IPS-NIHi11 (cell line): ENCODE data around the gene UGT2A3.

Experiments
- DNase-seq: peaks from one replicate; pipeline ENCODE4 v3.0.0; 2012; ENCODE audit warnings: mixed read lengths, low spot score

Gene UGT2A3

DNA sequence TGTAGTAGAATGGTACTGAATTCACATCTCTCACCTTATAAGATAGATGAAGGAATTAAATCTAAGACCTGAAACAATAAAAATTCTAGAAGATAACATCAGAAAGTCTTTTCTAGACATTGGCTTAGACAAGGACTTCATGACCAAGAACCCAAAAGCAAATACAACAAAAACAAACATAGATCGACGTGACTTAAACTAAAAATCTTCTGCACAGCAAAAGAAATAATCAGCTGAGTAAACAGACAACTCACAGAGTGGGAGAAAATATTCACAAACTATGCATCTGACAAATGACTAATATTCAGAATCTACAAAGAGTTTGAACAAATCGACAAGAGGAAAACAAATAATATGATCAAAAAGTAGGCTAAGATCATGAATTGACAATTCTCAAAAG is 38.8 kb downstream of the UGT2A3 start:
- DNase-seq = no peak

DNA sequence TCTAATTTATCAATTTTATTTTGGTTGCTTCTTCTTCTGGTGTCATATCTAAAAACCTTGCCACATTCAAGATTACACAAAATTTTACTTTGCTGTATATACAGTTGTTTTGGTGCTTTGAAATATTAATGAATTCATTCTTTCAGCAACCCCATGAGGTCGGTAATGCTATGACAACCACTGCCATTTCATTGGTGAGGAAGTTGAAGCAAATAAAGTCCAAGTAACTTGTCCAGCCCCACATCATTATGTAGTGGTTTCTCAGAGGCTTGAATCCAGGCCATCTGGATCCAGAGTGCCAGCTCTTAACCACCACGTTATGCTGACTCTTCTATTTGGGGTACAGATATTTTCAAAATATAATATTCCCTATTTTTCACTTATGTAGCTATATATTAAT is 42.2 kb downstream of the UGT2A3 start:
- no peak for DNase-seq

GRCh38 chr4:68907788-68908700 is 43.6 kb downstream of the UGT2A3 start:
- no peak for DNase-seq

GRCh38 chr4:68907245-68907644 is 44.4 kb downstream of the UGT2A3 start:
- no peak for DNase-seq

GRCh38 chr4:68906780-68907137 is 44.8 kb downstream of the UGT2A3 start:
- peak; percentile 6 for DNase-seq

- peak; percentile 50 for DNase-seq
Measured at GRCh38 chr4:68905939-68906779, 45.4 kb downstream of the UGT2A3 start.

GRCh38 chr4:68905598-68905938 is 46.0 kb downstream of the UGT2A3 start:
- DNase-seq = no peak

DNA sequence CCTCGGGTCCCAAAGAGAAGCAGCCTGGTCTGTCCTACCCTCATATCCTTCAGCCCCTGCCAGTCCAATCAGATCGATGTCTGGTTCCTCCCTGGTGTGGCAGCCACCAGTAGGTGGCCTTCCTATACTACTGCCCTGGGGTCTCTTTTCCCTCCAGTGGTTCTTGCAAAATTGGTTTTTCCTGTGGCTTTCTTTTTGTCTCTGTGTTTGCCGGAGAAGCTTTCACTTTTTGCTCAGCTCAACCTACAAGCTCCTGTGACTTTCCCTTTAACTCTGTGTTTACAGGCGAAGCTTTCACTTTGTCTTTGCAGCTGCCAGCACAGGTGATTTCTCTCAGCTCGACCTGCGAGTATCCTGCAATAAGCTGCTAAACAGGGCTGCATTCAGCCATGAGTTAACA is 46.8 kb downstream of the UGT2A3 start:
- peak; percentile 19 for DNase-seq

GRCh38 chr4:68896749-68897148 is 54.9 kb downstream of the UGT2A3 start:
- no peak for DNase-seq

GRCh38 chr4:68895561-68896198 is 55.9 kb downstream of the UGT2A3 start:
- no peak for DNase-seq

- no peak for DNase-seq
Measured at GRCh38 chr4:68892861-68893260, 58.7 kb downstream of the UGT2A3 start.

DNA sequence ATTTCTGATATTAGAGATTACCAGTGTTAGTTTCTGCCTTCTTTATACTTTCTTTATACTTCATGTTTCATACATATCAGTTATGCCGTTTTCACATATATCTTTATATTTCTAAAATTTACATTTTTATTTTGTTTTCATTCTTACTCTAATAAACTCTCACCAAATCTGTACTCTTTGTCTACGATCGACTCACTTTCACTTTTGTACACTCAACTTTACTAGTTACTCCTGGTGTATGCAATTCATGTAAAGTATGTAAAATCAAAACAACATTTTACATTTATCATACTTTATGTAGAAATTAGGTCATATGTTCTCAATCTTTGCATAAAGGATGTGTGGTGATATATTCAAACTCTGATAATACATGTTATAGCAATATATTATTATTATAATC is 59.9 kb downstream of the UGT2A3 start:
- no peak for DNase-seq

GRCh38 chr4:68885545-68885944 is 66.1 kb downstream of the UGT2A3 start:
- DNase-seq = no peak

DNA sequence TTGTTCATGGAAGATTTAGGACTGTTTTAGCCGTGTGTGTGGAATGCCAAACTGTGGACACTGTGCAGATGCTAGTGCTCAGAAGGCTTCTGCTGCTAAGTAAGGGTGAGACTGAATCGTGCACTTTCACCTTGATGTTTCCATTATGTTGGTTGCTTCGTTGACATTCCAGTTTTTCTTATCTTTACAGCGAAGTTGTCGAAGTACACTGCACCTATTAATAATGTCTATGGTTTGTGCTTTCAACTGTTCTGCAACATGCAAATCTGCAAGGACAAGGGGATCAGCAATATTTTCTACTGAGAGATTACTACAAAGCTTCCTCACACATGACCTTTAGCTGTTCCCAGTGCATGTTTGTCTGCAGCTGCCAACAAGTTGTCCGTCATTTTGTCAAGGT is 67.7 kb downstream of the UGT2A3 start:
- no peak for DNase-seq
